ENCODE data around the gene TIMM23B.
"Not testable (repeated sequence)": the region's sequence is repeated elsewhere in the genome, so short reads cannot be mapped to it uniquely, and the experiment has no call there.

TIMM23B gene

DNA sequence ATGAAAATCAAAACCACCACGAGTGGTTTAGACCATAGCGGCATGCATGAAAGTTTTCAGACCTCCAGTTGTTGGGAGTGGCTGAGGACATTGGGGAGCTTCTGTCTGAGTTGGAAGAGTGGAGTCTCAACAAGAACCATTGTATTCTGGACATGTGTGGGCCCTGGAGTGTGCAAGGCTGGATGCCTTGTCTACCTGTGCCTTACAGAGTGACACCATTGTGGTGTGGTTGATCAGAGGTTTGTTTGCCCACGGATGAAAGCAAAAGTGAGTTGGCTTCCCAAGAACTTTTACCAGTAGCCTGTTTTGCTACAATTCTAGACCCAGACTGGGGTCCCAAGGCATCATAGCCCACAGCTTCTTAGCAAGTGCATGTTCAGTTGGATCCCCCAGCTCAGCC is 35.9 kb downstream of the TIMM23B start:
- not testable (repeated sequence) for DNase-seq (ENCODE audit: low read depth, low spot score)

DNA sequence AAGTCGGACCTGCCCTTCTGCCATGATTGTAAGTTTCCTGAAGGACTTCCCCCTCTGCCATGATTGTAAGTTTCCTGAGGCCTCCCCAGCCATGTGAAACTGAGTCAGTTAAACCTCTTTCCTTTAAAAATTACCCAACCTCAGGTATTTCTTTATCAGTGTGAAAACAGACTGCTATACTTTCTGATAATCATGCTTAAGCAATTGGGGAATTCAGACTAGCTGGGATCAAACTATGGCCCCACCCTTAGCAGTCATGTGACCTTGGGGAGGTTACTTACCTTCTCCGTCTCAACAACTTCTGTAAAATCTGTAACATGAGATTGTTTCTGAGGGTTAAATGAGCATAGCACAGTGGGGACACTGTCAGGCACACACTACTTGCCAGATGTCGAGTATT is 45.4 kb downstream of the TIMM23B start:
- not testable (repeated sequence) for DNase-seq (ENCODE audit: low read depth, low spot score)

DNA sequence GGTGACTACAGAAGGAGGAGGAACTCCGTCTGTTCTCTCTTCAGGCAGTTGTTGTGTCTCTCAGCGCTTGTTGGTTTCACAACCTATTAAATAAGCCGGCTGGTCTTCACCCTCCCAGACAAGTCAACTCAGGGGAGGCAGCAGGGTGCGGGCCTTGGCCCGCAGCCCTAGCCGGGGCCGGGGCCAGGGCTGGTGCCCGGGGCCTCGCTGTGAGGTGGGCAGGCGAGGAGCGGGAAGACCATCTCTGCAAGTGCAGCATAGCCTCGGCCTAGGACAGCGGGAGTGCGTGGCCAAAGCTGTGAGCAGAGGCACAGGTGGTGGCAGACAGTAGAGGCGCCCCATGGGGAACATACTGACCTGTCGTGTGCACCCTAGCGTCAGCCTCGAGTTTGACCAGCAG is 46.5 kb downstream of the TIMM23B start, which contains the start of gene AGAP6:
Gene AGAP6, plus strand, starts transcription at position 31 of the 400 bp plus-strand sequence. Its CDS starts 310 bp downstream, at position 341.
- DNase-seq (ENCODE audit: low read depth, low spot score), result not testable (repeated sequence)

- DNase-seq (ENCODE audit: low read depth, low spot score), result not testable (repeated sequence)
These were observed 53.5 kb downstream of the TIMM23B start for GRCh38 chr10:49995321-49995720.

GRCh38 chr10:50014024-50014423 is 72.2 kb downstream of the TIMM23B start:
- DNase-seq (ENCODE audit: low read depth, low spot score), result not testable (repeated sequence)

GRCh38 chr10:50015596-50016220 is 73.9 kb downstream of the TIMM23B start:
- peak; percentile 36 for DNase-seq (ENCODE audit: low read depth, low spot score)

DNA sequence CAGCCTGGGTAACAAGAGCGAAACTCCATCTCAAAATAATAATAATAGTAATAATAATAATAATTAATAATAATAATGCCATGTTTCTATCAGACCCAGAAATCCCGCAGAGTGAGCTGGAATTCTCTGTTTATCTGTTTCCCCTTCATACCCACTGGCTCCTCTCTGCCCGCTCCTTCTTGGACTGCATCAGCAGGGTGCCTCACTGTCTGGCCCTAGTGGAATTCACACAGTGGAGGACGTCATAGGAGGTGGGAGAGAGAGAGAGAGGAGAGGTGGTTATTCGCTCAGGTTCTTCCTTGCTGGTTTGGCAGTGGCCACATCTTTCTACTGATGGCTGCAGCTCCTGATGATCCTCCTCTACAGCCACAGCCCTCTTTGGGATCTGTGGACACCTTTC is 75.1 kb downstream of the TIMM23B start:
- DNase-seq (ENCODE audit: low read depth, low spot score), result not testable (repeated sequence)

DNA sequence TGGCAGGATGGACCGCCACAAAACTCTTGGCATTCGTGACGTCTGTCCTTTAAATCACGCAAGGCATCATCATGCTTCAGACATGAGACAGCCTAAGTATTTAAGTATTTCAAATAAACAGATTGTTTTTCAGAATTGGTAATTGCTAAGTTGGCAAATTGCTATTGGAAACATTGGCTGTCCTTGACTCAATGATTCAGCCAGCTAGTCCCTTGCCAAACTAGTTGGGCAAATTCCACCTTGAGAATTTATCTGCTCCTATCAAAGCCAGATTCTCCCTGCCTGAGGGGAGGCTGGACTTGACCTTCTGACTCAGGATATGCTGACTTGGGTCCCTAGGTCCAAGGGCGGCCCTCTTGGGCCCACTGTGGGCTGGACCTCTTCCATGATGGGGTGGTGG is 75.8 kb downstream of the TIMM23B start:
- DNase-seq (ENCODE audit: low read depth, low spot score), result peak; percentile 24

- not testable (repeated sequence) for DNase-seq (ENCODE audit: low read depth, low spot score)
These were observed 77.4 kb downstream of the TIMM23B start for GRCh38 chr10:50019279-50019678.

DNA sequence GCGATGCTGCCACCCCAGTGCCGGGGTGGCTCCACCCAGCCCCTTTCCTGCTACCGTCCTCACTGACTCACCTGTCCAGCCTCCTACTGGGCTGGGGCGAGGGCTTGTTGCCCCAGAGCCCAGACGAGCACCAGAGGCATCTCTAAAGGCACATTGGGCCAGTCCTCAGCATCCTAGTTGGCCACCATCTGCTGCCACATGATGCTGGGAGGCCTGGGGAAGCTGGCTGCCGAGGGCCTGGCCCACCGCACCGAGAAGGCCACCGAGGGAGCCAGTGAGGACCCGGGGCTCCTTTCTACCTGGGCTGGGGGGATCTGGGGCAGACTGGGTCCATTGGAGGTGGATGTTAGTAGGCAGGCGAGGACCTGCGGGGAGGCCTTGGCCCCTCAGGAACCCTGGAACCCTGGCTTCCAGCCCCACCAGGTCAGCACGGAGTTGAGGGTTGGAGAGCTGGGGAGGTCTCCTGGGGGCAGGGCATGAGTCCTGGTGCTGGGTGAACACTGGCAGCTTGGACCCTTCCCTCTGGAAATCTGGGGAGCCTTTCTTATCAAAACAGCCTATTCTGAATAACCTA is 78.7 kb downstream of the TIMM23B start:
- not testable (repeated sequence) for DNase-seq (ENCODE audit: low read depth, low spot score)

DNA sequence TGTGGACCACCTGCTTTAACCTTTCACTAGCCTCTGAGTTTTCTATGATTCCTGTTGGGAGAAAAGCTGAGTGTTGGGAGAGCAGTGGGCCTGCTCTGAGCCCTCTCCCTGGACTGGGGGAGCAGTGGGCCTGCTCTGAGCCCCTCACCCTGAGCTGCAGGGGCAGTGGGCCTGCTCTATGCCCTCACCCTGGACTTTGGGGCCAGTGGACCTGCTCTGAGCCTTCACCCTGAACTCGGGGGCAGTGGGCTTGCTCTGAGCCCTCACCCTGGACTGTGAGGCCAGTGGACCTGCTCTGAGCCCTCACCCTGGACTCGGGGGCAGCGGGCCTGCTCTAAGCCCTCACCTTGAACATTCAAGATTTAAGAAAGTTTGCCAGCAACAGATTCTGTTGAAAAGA is 79.8 kb downstream of the TIMM23B start:
- no peak for DNase-seq (ENCODE audit: low read depth, low spot score)
